ENCODE data around the gene SOSTDC1.
A peak's percentile ranks its signal among the peaks of the same experiment; 100 is the strongest.
"Not testable (repeated sequence)": the region's sequence is repeated elsewhere in the genome, so short reads cannot be mapped to it uniquely, and the experiment has no call there.

SOSTDC1 gene

DNA sequence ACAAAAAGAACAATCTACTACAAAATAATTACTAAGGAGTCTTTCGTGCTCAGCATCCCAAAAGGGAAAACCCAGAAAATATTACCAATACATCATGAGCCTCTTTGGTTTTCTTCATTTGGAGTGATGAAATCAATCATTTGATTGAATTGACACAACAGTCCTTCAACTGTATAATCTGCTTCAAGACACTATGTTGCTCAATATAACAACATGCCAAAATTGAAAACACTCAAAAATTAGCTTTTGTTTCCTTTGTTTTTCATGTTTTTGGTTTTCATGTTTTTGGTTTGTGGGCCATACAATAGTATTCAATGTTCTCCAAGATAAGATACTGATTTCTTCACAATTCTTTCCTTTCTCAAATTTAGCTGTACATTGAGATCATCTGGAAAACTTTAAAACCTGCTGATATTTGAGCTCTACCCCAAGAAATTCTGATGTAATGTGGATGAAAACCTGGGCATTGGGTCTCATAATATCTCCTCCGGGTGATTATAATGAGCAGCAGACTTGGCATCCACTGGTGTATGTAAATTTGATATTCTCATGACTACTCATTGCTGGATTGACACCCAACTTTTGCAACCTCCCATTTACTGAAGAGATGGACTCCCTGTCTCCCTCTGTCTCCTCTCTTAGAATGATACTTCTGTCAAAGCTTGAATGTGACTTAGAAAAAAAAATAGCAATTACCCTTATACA lies 4.6 kb downstream of the SOSTDC1 start:
- no peak for DNase-seq

DNA sequence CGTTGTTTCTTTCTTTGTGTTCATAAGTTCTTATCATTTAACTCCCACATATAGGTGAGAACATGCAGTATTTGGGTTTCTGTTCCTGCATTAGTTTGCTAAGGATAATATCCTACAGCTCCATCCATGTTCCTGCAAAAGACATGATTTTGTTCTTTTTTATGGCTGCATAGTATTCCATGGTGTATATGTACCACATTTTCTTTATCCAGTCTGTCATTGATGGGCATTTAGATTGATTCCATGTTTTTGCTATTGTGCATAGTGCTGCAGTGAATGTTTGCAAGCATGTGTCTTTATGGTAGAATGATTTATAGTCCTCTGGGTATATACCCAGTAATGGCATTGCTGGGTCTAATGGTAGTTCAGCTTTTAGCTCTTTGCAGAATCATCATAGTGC lies 9.2 kb downstream of the SOSTDC1 start:
- not testable (repeated sequence) for DNase-seq

DNA sequence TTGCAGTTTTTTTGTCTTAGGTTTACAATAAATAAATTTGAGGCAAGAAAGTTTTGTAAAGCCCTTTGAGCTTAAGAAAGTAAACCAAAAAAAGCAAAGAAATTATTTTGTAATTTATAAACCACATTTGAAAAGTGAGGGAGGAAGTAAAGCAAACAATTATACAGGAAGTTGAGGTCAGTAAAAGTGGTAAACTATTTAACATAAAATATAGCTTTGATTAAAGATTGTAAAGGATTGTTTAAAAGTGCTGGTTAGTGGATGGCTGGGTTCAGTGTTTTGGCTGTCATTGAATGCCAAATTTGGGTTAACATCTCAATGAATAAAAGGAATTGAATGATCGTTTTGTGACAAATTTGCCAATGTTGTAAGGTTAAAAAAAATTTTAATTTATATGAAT lies 9.9 kb downstream of the SOSTDC1 start:
- DNase-seq = no peak

DNA sequence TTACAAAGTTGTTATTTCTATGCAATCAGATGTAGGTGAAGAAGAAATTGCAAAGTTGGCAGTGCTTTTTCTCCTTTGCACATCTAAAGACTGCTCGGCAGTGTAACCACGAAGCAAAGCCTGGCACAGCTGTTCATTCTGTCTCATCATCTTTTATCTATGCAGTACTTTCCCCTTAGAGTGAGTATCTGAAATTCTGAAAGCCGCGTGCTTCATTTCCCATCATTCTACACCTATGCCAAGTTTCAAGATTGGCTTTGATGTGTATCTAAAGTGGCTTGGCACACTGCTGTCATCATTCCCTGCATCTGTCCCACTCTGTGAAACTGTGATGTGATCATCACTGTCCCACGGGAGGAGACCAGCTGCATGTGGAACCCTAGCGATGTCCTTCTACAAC lies 15.2 kb downstream of the SOSTDC1 start:
- no peak for DNase-seq

DNA sequence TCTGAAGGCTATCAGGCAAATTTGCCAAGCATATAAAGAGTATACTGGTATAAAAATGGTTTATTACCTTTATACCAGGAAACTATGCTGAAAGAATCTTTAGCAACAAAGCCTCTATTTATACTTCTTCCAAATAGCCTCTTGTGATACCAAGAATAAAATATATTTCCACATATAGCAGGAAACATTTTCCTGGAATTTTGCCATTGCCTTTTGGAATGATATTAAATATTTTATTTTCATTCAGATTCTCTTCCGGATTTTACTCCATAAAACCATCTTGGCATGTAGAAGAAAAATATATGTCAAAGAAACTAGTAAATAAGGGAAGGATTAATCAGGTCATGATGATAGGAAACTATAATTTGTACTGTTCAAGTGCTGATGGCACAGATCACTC lies 17.7 kb downstream of the SOSTDC1 start:
- no peak for DNase-seq

DNA sequence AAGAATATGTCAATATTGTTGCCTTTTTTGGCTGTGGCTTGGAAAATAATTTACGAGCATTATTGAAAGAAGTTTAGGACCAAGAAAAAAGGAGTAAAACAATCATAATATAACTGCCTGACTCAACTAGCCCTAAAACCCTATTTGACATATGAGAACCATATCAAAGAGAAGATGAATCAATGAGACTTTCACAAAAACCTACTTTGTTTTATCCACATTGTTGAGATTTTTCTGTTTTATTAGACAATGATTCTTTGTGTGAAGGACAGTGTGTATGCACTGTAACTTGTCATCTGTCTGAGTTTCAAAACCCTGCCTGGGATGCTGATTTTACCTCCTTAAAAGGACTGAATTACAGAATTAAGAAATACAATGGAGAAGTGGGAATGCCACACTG lies 19.0 kb downstream of the SOSTDC1 start:
- DNase-seq = no peak

DNA sequence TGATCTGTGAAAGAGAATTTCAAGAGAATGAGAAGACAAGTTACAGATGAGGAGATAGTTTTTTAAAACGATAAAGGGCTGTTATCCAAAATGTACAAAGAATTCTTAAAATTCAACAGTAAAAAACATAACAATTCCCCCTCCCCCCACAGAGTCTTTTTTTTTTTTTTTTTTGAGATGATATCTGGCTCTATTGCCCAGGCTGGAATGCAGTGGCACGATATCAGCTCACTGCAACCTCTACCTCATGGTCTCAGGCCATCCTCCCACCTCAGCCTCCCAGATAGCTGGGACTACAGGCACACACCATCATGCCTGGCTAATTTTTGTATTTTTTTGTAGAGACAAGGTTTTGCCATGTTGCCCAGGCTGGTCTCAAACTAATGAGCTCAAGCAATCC lies 21.7 kb downstream of the SOSTDC1 start:
- not testable (repeated sequence) for DNase-seq

DNA sequence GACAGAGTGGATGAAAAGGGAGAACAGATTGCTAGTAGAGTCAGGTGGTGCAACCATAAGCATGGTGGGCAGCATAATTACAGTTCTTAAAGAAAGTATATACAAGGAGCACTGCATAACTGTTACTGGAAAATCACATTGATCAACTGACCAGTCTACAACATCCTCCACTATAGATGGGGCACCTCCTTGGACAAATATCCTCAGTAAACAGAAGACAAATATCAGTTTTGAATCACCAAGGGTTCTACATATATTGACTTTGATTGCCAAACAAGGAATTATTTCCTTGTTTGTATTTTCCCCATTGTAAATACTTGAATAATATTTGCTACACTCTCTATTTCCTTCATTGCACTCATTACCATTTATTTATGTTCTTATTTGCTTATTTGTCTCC lies 26.6 kb downstream of the SOSTDC1 start:
- DNase-seq = no peak

DNA sequence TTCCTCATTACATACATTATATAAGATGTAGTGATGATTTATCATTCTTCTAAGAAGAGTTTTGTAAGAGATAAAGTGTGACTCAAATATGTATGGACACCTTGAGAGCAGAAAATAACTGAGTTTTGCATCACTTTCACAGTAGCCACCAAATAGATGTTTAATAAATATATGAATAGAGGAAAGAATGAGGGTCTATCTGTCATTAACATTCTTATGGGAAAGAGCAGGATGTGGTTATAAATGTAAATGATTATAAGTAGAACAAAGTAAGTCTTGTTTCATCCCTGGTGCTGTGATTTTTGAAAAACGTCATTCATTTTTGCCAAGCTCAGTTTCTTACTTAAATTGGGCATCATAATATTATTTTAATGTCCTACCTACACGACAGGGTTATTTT lies 29.2 kb downstream of the SOSTDC1 start:
- DNase-seq = no peak

DNA sequence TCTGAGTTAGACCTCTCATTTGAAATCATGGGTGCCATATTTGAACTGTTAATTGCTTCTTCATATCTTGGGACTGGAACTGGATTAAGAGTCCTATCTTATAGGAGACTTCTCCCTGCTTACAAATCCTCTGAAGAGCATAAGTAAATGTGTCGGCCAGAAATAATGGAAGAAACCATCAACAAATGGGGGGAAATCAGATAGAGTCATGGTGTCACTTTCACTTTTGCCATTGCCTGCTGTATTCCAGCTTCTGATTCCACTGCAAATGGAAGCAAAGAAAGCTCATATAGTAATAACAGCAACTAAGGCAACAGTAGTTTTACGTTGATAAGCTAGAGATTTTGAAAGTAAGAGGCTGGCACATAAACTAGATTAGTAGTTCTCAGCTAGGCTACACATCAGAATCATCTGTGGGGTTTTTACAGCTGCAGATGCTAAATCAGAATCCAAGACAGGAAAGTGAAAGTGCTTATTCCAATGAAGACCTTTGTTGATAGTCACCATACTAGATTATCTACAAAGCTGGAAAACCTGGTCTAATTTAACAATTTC lies 31.9 kb downstream of the SOSTDC1 start:
- no peak for DNase-seq

DNA sequence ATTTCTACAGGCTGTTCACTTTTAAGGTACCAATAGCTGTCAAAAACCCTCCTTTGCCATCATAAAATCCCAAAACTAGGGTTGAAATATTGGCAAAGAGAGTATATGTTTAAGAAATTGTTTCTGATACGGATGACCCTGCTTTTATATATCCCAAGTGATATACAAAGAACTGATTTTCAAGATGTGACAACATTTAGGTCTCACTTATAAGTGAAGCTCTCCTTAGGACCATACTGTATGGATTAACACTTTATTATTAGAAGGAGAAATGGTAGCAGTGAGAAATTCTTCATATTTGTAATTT lies 33.2 kb downstream of the SOSTDC1 start:
- DNase-seq = no peak

DNA sequence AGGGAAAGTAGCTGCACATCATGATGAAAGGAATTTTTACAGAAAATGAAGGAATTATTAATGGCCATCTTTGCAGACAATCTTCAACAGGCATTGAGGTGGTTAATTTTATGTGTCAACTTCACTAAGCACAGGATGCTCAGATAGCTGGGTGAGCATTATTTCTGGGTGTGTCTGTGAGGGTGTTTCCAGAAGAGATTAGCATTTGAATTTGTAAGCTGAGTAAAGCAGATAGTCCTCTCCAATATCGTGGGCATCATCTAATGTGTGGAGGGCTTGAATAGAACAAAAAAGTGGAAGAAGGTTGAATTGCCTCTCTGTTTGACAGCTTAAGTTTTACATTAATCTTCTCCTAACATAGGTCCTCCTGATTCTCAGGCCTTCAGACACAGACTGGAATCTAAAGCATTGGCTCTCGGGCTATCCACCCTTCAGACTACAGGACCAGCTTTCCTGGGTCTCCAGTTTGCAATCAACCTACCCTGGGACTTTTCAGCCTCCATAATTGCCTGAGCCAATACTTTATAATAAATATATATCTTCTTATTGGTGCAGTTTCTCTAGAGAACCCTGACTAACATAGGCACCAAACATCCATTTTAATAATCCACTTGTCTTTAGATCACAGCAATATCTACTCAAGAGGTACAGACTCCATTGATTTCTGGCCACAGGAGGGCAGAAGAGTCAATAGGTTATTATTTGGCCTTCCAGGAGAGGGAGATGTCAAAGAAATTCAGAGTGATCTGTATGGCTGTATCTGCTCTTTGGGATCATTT lies 33.7 kb downstream of the SOSTDC1 start:
- peak in 1 of 2 donors; percentile 32 for DNase-seq

DNA sequence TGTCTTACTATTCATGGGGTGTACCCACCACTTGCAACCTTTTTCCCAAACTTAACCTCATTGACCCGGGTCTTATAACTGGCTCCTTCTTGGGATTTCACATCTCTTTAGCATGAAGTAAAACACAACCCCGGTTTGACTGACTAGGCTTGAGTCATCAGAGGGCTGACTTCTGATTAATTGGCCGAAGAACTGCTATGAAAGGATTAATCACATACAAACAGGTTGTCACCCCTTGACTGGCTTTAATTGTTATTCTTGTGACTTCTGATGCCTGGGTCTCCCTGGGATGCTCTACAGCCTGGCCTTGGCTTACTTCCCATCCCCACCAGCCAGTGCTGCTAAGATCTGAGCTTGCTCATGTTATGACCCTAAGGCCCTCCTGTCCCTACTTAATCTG lies 35.4 kb downstream of the SOSTDC1 start:
- no peak for DNase-seq

DNA sequence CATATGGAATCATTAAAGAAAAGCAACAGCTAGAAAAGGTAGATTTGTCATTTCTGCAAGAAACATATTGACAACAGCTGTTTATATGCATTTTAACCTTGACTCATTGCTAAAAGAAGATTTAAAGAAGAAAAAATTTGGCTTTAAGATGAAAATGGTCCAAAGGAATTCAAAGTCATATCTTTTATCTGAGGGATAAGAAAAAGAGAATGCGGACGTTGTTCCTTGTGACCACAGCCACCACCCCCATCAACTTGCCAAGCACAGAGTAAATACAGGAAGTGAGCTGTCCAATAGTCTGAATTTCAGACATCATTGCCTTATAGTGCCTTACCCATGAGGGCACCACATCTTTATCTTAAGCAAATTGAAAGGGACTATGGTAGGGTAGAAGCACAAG lies 36.9 kb downstream of the SOSTDC1 start:
- no peak for DNase-seq

DNA sequence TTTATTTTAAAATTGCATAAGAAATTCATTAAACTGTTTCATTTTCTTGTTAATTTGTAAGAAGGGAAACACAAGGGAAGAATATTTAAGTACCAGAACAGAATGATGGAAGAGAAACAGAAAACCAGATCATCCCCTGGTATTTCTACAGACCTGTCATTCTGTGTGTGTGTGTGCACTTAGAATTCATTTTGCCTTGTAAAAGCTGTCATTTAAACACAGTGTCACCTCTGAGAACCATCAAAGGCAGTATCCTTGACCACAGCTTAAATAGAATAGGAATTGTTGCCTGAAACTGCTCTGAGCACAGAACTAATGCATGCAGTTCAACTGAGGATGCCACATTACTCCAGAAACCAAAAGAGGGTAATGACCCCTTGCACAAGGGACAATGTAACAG lies 37.4 kb downstream of the SOSTDC1 start:
- DNase-seq = no peak

DNA sequence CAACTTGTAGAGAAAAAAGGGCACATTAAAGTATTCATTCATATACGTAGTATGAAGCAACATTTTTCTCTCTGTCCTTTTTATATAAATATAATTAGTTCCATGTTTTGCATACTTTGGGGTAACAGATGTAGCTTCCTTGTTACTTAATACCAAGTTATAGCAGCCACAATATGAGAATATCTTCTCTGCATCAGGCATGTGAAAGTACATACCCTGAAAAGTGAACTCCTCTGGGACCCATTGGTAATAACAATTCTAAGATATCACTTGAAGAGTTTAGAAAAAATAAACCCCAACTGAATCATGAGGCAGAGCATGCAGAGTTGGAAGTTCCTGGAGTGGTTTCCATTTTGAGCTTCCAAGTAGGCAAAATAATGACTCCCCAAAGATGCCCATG lies 41.8 kb downstream of the SOSTDC1 start:
- DNase-seq = no peak

DNA sequence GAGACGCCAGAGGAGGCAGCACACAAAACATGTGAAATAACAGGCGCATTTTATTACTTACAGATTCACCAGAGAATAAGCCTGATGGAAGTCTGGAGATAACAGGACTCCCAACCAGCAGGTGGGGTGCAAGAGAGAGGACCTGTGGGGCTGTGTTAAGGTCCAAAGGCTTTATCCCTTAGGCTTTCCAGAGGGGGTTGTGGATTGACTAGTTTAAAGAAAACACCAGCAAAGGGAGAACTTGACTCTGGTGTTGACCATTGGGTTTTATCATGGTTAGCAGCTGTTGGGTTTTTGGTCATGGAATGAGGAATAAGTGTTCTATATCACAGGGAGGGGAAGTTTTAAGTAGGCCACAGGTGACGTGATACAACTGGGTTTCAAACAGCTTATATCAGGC lies 42.6 kb downstream of the SOSTDC1 start:
- DNase-seq = no peak

DNA sequence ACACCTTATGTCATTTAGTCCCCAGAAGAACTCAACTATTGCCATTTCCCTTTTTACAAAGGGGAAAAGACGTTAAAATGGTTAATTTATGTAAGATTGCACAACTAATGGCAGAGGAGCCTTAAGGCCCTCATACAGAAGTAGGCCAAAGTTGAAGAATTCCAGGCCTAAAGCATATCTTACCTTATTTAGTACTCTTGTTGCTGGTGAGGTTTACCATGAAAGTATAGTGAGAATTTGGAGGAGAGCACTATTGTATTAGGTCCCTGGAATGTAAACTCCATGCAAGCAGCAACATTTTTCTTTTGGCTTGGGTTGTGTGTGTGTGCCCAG lies 43.5 kb downstream of the SOSTDC1 start:
- DNase-seq = no peak

DNA sequence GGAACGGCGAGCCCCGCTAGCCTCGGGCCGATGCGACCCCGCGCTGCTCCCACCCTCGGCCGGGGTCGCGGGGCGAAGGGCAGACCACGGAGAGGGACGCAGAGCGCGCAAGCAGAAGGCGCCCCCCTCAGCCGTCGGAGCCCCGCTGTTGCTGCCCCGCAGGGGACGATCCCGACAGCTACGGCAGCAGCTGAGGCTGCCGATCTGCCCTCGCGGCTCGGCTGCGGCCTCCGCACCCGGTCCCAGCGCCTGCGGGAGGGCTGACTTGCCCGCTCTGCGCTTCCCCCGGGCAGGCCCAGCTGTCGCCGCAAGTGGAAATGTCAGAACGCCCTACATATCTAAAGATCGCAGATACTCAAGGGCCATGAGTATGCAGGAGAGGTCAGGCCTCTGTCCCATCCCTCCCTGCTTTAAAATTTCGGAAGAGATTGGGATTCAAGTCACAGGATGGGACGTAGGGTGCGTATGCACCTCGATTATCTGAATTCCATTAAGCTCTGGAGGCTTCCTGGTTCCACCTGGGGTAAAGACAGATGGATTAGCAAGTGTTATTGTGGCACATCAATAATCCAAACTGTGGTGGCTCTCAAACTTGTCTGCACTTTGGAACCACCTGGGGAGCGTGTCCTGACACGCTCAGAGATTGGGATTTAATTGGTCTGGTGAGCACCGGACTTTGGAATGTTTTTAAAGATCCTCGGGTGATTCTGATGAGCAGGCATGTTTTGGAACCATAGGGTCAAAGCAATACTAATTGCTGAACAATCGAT lies 44.0 kb downstream of the SOSTDC1 start, which contains the start of gene CRPPA:
Gene CRPPA (minus strand): TSS at position 206 of the 770 bp plus-strand sequence. CDS start 216 bp downstream, outside the sequence.
- peak; percentile 14 to 26 for DNase-seq

DNA sequence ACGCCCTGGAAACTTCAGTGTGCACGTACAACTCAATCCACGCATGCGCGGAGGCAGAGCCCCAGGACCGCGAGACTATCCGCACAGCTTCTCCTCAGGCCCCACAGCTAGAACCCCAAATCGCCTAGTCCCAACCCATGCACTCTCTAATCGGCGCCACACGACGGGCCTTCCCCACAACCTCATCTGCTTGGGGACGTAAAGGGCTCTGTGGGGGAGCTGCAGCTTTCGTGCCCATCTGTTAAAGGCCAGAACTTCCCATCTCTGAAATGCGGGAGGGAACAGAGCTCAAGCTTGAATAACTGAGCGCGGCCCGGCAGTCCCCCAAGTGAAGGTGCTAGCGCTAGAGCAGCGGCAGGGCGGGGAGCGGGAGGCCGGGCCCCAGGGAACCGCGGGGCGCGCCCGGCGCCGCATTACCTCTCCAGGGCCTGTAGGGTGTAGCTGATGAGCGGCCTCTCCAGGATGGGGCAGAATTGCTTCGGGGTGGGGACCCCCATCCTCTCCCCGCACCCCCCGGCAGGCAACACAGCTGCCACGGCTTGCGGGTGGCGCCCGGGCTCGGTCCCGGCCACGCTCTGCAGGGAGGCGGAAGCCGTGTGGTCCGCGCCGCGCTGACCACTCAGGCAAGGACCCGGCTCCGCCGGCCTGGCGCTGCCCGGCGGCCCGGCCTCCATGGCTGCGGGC lies 44.7 kb downstream of the SOSTDC1 start:
- DNase-seq = peak; percentile 76 to 84

DNA sequence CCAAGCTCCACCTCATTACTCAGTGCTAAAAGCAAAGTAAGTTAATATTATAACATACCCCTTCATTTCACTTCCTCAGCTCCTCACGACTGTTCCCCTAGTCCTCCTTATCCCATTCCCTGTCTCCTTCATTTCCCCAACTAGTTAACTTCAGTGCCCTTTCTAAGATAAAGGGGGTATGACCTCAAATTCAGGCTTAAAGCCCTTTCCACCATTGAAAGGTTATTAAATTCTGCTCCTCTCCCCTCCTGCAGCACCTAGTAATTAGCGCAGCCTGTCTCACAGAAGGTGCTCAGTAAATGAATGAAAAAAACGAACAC lies 45.2 kb downstream of the SOSTDC1 start:
- no peak for DNase-seq

DNA sequence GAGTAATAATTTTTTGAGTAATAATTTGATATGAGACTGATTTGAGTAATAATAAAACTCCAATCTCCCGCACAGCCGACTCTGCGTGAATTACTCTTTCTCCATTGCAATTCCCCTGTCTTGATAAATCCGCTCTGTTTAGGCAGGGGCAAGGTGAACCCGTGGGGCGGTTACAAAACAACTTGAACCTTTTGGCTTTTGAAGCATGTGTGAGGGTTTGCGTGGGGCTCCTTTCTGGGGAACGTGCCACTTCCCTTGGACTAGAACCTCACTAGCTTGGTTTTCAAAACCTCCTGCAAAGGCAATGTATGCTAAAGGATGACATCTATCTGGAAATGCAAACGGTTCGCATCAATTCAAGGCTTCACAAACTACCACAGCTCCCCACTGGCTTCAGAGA lies 45.7 kb downstream of the SOSTDC1 start:
- no peak for DNase-seq

DNA sequence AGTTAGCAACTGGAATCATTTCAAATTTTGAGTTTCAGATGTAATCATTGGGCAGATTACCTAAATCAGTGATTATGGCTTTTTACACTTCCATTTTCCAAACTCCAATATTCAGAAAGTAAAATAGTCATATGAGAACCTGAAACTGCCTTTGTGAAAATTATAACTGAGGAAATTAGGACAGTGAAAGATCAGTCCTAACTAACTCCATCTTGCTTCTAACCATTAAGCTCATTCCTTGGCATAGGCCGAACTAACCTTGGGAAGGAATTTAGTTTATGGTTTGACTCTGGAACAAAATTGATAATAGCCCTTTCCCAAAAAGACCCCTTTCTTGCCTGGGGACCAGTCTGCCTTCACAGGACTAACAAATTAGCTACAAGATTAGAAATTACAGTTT lies 46.4 kb downstream of the SOSTDC1 start:
- no peak for DNase-seq
